HCT116 (cell line): ENCODE measurements around the gene UNKL. TPM values are rescaled to one million over a fixed set of nuclear protein-coding genes. Genes with fewer than 3 reads are reported as not detected.

ENCODE experiments used
- ATAC-seq: fragments of 200-7000 bp; cut with Tn5 transposase; 2 replicates; pipeline ENCODE4 v1.9.1; 2020; ENCODE audit warnings: mild to moderate bottlenecking, moderate library complexity
- BruUV-seq: library from RNA; stranded (reverse); fragments of 400-500 nt; replicated peaks from 2 replicates; lab custom pipeline; 2021; lab: Mats Ljungman, UMichigan
- CTCF ChIA-PET: fragments of 300-600 bp; sonication (Branson Sonifier 250); formaldehyde crosslinking; loops from one replicate; lab custom pipeline; 2021; ENCODE audit warnings: antibody characterized with exemption; lab: Charles Lee
- POLR2A ChIA-PET: fragments of 300-600, 350-600 bp; sonication (Branson Sonifier 250); formaldehyde crosslinking; loops from one replicate; lab custom pipeline; 2021; ENCODE audit warnings: antibody characterized with exemption; lab: Charles Lee
- RAD21 ChIA-PET, 2 experiments: fragments of 300-600 bp; sonication (Branson Sonifier 250); formaldehyde crosslinking; loops; one replicate each; lab custom pipeline; 2023; ENCODE audit warnings: low total read pairs in 2 of 2; ENCODE audit not compliant: uncharacterized antibody in 2 of 2, unreplicated experiment in 2 of 2, low non-redundant PET in 1 of 2; lab: Charles Lee
- DNase-seq: peaks from one replicate; pipeline ENCODE4 v3.0.0-alpha.2; 2010; ENCODE audit warnings: low read depth, low spot score
- H2AFZ ChIP-seq: fragments of 200-600 bp; shearing (Covaris generic), sonication (generic); 2 replicates; pipeline ENCODE4 v1.6.1; 2017; ENCODE audit warnings: low read depth, mixed run types, mixed read lengths, antibody characterized with exemption, low read length; ENCODE audit not compliant: poor library complexity, severe bottlenecking
- H3K27ac ChIP-seq: 2 replicates; pipeline ENCODE4 v1.5.1; 2012; ENCODE audit warnings: low read depth, low read length
- H3K27me3 ChIP-seq: fragments of 200-600 bp; sonication (generic); 2 replicates; pipeline ENCODE4 v1.6.1; 2016; ENCODE audit warnings: mixed run types, low read length, mixed read lengths; ENCODE audit not compliant: insufficient read depth
- H3K36me3 ChIP-seq, 2 experiments: fragments of 200-500 bp in 1 of 2; fragments of 200-600 bp in 1 of 2; sonication (Bioruptor generic) in 1 of 2; sonication (generic) in 1 of 2; 2 replicates each; pipeline versions ENCODE4 v1.5.1 to v1.6.1; 2014 to 2016; ENCODE audit warnings: low read length in 2 of 2, inconsistent platforms in 1 of 2, mixed read lengths in 1 of 2, mixed run types in 1 of 2; ENCODE audit not compliant: insufficient read depth in 2 of 2, control insufficient read depth in 1 of 2
- H3K4me1 ChIP-seq, 2 experiments: fragments of 200-600 bp in 1 of 2; sonication (generic) in 1 of 2; 2 replicates each; pipeline versions ENCODE4 v1.5.1 to v1.6.1; 2012 to 2017; ENCODE audit warnings: low read length in 2 of 2, inconsistent platforms in 1 of 2, mild to moderate bottlenecking in 1 of 2, mixed read lengths in 1 of 2, mixed run types in 1 of 2, moderate library complexity in 1 of 2; ENCODE audit not compliant: insufficient read depth in 2 of 2, control insufficient read depth in 1 of 2
- H3K4me2 ChIP-seq: fragments of 200-600 bp; sonication (generic); 2 replicates; pipeline ENCODE4 v1.6.1; 2017; ENCODE audit warnings: mixed run types, low read length, mixed read lengths
- H3K4me3 ChIP-seq, 2 experiments: fragments of 200-600 bp in 1 of 2; sonication (generic) in 1 of 2; replicated peaks in 1 of 2; 2 replicates each; pipeline ENCODE4 v1.5.1; 2011 to 2016; ENCODE audit warnings: low read length in 2 of 2, control low read depth in 1 of 2, low read depth in 1 of 2, mild to moderate bottlenecking in 1 of 2, mixed read lengths in 1 of 2, mixed run types in 1 of 2
- H3K79me2 ChIP-seq: fragments of 200-600 bp; sonication (generic); 2 replicates; pipeline ENCODE4 v1.6.1; 2017; ENCODE audit warnings: mild to moderate bottlenecking, mixed run types, low read length, moderate library complexity, mixed read lengths; ENCODE audit not compliant: insufficient read depth
- H3K9ac ChIP-seq: fragments of 200-600 bp; sonication (generic); 2 replicates; pipeline ENCODE4 v1.6.1; 2016; ENCODE audit warnings: low read length, mixed read lengths
- H3K9me2 ChIP-seq: fragments of 200-600 bp; sonication (generic), shearing (Covaris generic); 2 replicates; pipeline ENCODE4 v1.6.1; 2017; ENCODE audit warnings: mixed run types, mild to moderate bottlenecking, moderate library complexity; ENCODE audit not compliant: insufficient read depth
- H3K9me3 ChIP-seq, 2 experiments: fragments of 200-500 bp in 1 of 2; fragments of 200-600 bp in 1 of 2; sonication (Bioruptor generic) in 1 of 2; sonication (generic) in 1 of 2; 2 replicates each; pipeline ENCODE4 v1.6.1; 2014 to 2017; ENCODE audit warnings: low read length in 2 of 2, mixed read lengths in 2 of 2, inconsistent platforms in 1 of 2, low read depth in 1 of 2, mild to moderate bottlenecking in 1 of 2, mixed run types in 1 of 2, moderate library complexity in 1 of 2; ENCODE audit not compliant: control insufficient read depth in 1 of 2, insufficient read depth in 1 of 2
- H4K20me1 ChIP-seq: fragments of 200-600 bp; sonication (generic), shearing (Covaris generic); 2 replicates; pipeline ENCODE4 v1.6.1; 2017; ENCODE audit warnings: mixed run types, mild to moderate bottlenecking, moderate library complexity; ENCODE audit not compliant: insufficient read depth
- CEBPB ChIP-seq: IDR thresholded peaks from 2 replicates; pipeline ENCODE4 v1.6.1; 2012; ENCODE audit warnings: low read depth
- EGR1 ChIP-seq: IDR thresholded peaks from 2 replicates; pipeline ENCODE4 v1.6.1; 2012; ENCODE audit warnings: low read depth
- EZH2 ChIP-seq: fragments of 200-600 bp; sonication (generic); IDR thresholded peaks from 2 replicates; pipeline ENCODE4 v1.6.1; 2017; ENCODE audit warnings: antibody characterized with exemption, mixed run types
- FOSL1 ChIP-seq: IDR thresholded peaks from 2 replicates; pipeline ENCODE4 v1.6.1; 2012; ENCODE audit warnings: low read depth
- JUND ChIP-seq: IDR thresholded peaks from 2 replicates; pipeline ENCODE4 v1.6.1; 2012
- POLR2A ChIP-seq: IDR thresholded peaks from 2 replicates; pipeline ENCODE4 v1.7.0; 2011; ENCODE audit warnings: borderline replicate concordance; ENCODE audit not compliant: insufficient read depth, insufficient read length; ENCODE audit errors: extremely low read depth
- POLR2AphosphoS5 ChIP-seq: IDR thresholded peaks from 2 replicates; pipeline ENCODE4 v1.6.1; 2011; ENCODE audit warnings: mild to moderate bottlenecking, low read depth, low read length, moderate library complexity
- RAD21 ChIP-seq: IDR thresholded peaks from 2 replicates; pipeline ENCODE4 v1.6.1; 2012; ENCODE audit warnings: low read depth, mild to moderate bottlenecking
- SIN3A ChIP-seq: IDR thresholded peaks from 2 replicates; pipeline ENCODE4 v1.6.1; 2012; ENCODE audit warnings: low read depth
- SP1 ChIP-seq: IDR thresholded peaks from 2 replicates; pipeline ENCODE4 v1.6.1; 2012; ENCODE audit warnings: low read depth
- SRF ChIP-seq: IDR thresholded peaks from 2 replicates; pipeline ENCODE4 v1.6.1; 2012; ENCODE audit warnings: low read depth
- TCF7L2 ChIP-seq: IDR thresholded peaks from 2 replicates; pipeline ENCODE4 v1.7.0; 2011; ENCODE audit warnings: borderline replicate concordance, inconsistent platforms; ENCODE audit not compliant: insufficient read depth, insufficient read length; ENCODE audit errors: extremely low read depth
- YY1 ChIP-seq: IDR thresholded peaks from 2 replicates; pipeline ENCODE4 v1.6.1; 2011; ENCODE audit warnings: low read length, low read depth, moderate library complexity, mild to moderate bottlenecking; ENCODE audit not compliant: insufficient replicate concordance; ENCODE audit errors: extremely low read depth
- ZFX ChIP-seq: fragments of 450-650 bp; IDR thresholded peaks from 2 replicates; pipeline ENCODE4 v1.6.1; 2017
- intact Hi-C: fragments of 100-400 bp; cut with micrococcal nuclease; formaldehyde crosslinking; loops from 2 replicates; pipeline ENCODE4 v1.10.0; 2022
- total RNA-seq: library from RNA; stranded (reverse); gene quantifications from one replicate; pipeline ENCODE4 v1.2.1, GENCODE V29; 2021; ENCODE audit not compliant: unreplicated experiment
- TF ChIP-seq, protein P1 (sequence below): IDR thresholded peaks from 2 replicates; pipeline ENCODE4 v1.6.1; 2011; ENCODE audit warnings: mild to moderate bottlenecking, low read length, moderate library complexity; ENCODE audit not compliant: insufficient replicate concordance; ENCODE audit errors: extremely low read depth
- TF ChIP-seq, protein P2 (sequence below), 3 experiments: fragments of 200-600 bp in 1 of 3; sonication (generic) in 1 of 3; IDR thresholded peaks in 2 of 3; conservative IDR thresholded peaks in 1 of 3; 2 replicates each; pipeline ENCODE4 v1.5.1; 2012 to 2017; ENCODE audit warnings: low read depth in 2 of 3, low read length in 2 of 3, antibody characterized with exemption in 1 of 3, borderline replicate concordance in 1 of 3, control low read depth in 1 of 3, mild to moderate bottlenecking in 1 of 3, mixed read lengths in 1 of 3, mixed run types in 1 of 3, moderate library complexity in 1 of 3; ENCODE audit not compliant: insufficient read depth in 1 of 3
- TF ChIP-seq, protein P3 (sequence below): IDR thresholded peaks from 2 replicates; pipeline ENCODE4 v1.6.1; 2012

UNKL gene
- total RNA-seq, 1 experiment from 2014 or later, result 24.9 TPM

DNA sequence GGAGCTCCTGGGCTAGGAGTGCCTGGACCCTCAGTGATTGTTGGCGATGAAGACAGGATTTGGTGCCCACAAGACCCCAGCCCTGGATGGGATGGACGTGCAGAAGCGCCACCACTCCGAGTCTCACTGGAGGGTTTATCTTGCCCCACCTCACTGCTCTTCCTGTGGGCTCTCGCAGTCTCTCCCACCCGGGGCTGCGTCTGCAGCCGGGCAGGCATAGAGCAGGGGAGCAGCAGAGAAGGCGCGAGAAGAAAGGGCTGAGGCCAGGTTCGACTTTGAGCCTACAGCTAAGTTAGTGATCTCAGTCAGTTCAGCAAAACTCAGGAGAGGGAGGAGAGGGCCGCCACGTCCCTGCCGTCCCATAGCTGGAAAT lies 98.5 kb downstream of the UNKL start:
- intact Hi-C loops, result no loop called here
- no peaks in the 10 kb centered on the region for H3K9me3 ChIP-seq
- H3K27me3 ChIP-seq, result no peaks in the 10 kb centered on the region
- no peaks in the 10 kb centered on the region for H3K9me2 ChIP-seq
- H4K20me1 ChIP-seq, result peaks cover 20% of the 10 kb centered on the region; the same call in 1 of the 2 replicates
- H3K27ac ChIP-seq, result no peak overlapping the region
- ChIA-PET CTCF (interaction anchor here (1.0 kb wide), 1 partner anchor 16 kb away, joined by 3 read pairs; no protein-coding TSS in a partner anchor), POLR2A (no interaction called here), RAD21 (no interaction called here)
- no peak overlapping the region for H2AFZ ChIP-seq
- peaks cover 92% of the 10 kb centered on the region for H3K79me2 ChIP-seq
- peaks cover 47 to 77% of the 10 kb centered on the region in 2 experiments for H3K36me3 ChIP-seq
- no TSS peak for BruUV-seq
- no peak overlapping the region for H3K4me2 ChIP-seq
- H3K9ac ChIP-seq, result no peak overlapping the region
- DNase-seq, result no peak
- no peak overlapping the region for H3K4me3 ChIP-seq
- TF ChIP-seq, protein P1, sequence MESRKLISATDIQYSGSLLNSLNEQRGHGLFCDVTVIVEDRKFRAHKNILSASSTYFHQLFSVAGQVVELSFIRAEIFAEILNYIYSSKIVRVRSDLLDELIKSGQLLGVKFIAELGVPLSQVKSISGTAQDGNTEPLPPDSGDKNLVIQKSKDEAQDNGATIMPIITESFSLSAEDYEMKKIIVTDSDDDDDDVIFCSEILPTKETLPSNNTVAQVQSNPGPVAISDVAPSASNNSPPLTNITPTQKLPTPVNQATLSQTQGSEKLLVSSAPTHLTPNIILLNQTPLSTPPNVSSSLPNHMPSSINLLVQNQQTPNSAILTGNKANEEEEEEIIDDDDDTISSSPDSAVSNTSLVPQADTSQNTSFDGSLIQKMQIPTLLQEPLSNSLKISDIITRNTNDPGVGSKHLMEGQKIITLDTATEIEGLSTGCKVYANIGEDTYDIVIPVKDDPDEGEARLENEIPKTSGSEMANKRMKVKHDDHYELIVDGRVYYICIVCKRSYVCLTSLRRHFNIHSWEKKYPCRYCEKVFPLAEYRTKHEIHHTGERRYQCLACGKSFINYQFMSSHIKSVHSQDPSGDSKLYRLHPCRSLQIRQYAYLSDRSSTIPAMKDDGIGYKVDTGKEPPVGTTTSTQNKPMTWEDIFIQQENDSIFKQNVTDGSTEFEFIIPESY, result no peak
- TF ChIP-seq SRF, result no peak
- no peak for TF ChIP-seq JUND
- TF ChIP-seq RAD21, result no peak
- no peak for TF ChIP-seq POLR2A
- no peak for TF ChIP-seq EZH2
- TF ChIP-seq, protein P2, sequence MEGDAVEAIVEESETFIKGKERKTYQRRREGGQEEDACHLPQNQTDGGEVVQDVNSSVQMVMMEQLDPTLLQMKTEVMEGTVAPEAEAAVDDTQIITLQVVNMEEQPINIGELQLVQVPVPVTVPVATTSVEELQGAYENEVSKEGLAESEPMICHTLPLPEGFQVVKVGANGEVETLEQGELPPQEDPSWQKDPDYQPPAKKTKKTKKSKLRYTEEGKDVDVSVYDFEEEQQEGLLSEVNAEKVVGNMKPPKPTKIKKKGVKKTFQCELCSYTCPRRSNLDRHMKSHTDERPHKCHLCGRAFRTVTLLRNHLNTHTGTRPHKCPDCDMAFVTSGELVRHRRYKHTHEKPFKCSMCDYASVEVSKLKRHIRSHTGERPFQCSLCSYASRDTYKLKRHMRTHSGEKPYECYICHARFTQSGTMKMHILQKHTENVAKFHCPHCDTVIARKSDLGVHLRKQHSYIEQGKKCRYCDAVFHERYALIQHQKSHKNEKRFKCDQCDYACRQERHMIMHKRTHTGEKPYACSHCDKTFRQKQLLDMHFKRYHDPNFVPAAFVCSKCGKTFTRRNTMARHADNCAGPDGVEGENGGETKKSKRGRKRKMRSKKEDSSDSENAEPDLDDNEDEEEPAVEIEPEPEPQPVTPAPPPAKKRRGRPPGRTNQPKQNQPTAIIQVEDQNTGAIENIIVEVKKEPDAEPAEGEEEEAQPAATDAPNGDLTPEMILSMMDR (IDR thresholded peaks at IDR 0.05 in 2 of 3, conservative IDR thresholded peaks at IDR 0.05 in 1 of 3; ENCODE audit: borderline replicate concordance in 1 of 3, insufficient read depth in 1 of 3, low read depth in 2 of 3, low read length in 2 of 3), result no peak
- no peak for TF ChIP-seq CEBPB
- TF ChIP-seq, protein P3, sequence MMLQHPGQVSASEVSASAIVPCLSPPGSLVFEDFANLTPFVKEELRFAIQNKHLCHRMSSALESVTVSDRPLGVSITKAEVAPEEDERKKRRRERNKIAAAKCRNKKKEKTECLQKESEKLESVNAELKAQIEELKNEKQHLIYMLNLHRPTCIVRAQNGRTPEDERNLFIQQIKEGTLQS, result no peak
- no peak for TF ChIP-seq TCF7L2
- TF ChIP-seq FOSL1, result no peak
- no peak for TF ChIP-seq SIN3A
- no peak for TF ChIP-seq SP1
- no peak for TF ChIP-seq YY1
- TF ChIP-seq POLR2AphosphoS5, result no peak
- TF ChIP-seq ZFX, result no peak
- no peak for TF ChIP-seq EGR1
- peaks cover 7 to 16% of the 10 kb centered on the region in 2 experiments; a peak in 3 of 4 replicates for H3K4me1 ChIP-seq
- no peak for ATAC-seq
